ENCODE data around the gene CENPN.

The CENPN gene

GRCh38 chr16:81035975-81036750, 29.1 kb downstream of the CENPN start:
- Histone ChIP-seq H3K4me2 (ENCODE audit: low read depth, low read length, poor library complexity, severe bottlenecking) (peak overlapping the region; percentile 73), H3K9me3 (ENCODE audit: insufficient read depth, low read length) (no peaks in the 10 kb centered on the region), H3K27me3 (ENCODE audit: low read length) (no peaks in the 10 kb centered on the region), H3K9ac (ENCODE audit: low read length) (peak overlapping the region; percentile 64), H3K36me3 (ENCODE audit: low read length) (no peaks in the 10 kb centered on the region), H4K20me1 (ENCODE audit: low read depth, low read length) (no peaks in the 10 kb centered on the region), H3K79me2 (ENCODE audit: insufficient read depth, low read length) (no peaks in the 10 kb centered on the region; the same call in 1 of the 2 replicates), H3K4me3 (ENCODE audit: insufficient read depth, low read length, poor library complexity, severe bottlenecking) (peak overlapping the region; percentile 59), H3F3A (ENCODE audit: insufficient read depth) (0 out of 2 replicates have a peak, but pooled peaks cover 4% of the 10 kb centered on the region), H2AFZ (ENCODE audit: low read depth, low read length, severe bottlenecking) (peak overlapping the region; percentile 38), H3K27ac (ENCODE audit: low read depth, low read length) (no peak overlapping the region), H3K9me2 (replicated peaks; ENCODE audit: insufficient read depth, low read length) (no peaks in the 10 kb centered on the region)
- TF ChIP-seq CTCF (IDR thresholded peaks at IDR 0.05; ENCODE audit: insufficient read depth, low read length, poor library complexity, severe bottlenecking) (no peak), EZH2phosphoT487 (conservative IDR thresholded peaks at IDR 0.05; ENCODE audit: low read length) (no peak)

- peak overlapping the region; percentile 64 for H3K9ac ChIP-seq (ENCODE audit: low read length)
Measured at GRCh38 chr16:81036751-81037350, 29.8 kb downstream of the CENPN start.

GRCh38 chr16:81040131-81040530, 33.1 kb downstream of the CENPN start:
- Histone ChIP-seq H4K20me1 (ENCODE audit: low read depth, low read length) (no peaks in the 10 kb centered on the region), H3K4me2 (ENCODE audit: low read depth, low read length, poor library complexity, severe bottlenecking) (no peak overlapping the region), H3F3A (ENCODE audit: insufficient read depth) (no peaks in the 10 kb centered on the region), H2AFZ (ENCODE audit: low read depth, low read length, severe bottlenecking) (no peak overlapping the region), H3K79me2 (ENCODE audit: insufficient read depth, low read length) (no peaks in the 10 kb centered on the region; the same call in 1 of the 2 replicates), H3K27ac (ENCODE audit: low read depth, low read length) (no peak overlapping the region), H3K9ac (ENCODE audit: low read length) (no peak overlapping the region), H3K27me3 (ENCODE audit: low read length) (no peaks in the 10 kb centered on the region), H3K9me3 (ENCODE audit: insufficient read depth, low read length) (no peaks in the 10 kb centered on the region), H3K36me3 (ENCODE audit: low read length) (peaks cover 3% of the 10 kb centered on the region; the same call in 1 of the 2 replicates), H3K9me2 (replicated peaks; ENCODE audit: insufficient read depth, low read length) (no peaks in the 10 kb centered on the region), H3K4me3 (ENCODE audit: insufficient read depth, low read length, poor library complexity, severe bottlenecking) (no peak overlapping the region)
- no peak for TF ChIP-seq CTCF (IDR thresholded peaks at IDR 0.05; ENCODE audit: insufficient read depth, low read length, poor library complexity, severe bottlenecking)
- no peak for TF ChIP-seq EZH2phosphoT487 (conservative IDR thresholded peaks at IDR 0.05; ENCODE audit: low read length)

More at GRCh38 chr16:81036751-81037350, 29.8 kb downstream of the CENPN start:
- Histone ChIP-seq H3K27ac (ENCODE audit: low read depth, low read length) (no peak overlapping the region), H3K27me3 (ENCODE audit: low read length) (no peaks in the 10 kb centered on the region), H3K4me3 (ENCODE audit: insufficient read depth, low read length, poor library complexity, severe bottlenecking) (peak overlapping the region; percentile 59), H3K9me2 (replicated peaks; ENCODE audit: insufficient read depth, low read length) (no peaks in the 10 kb centered on the region), H2AFZ (ENCODE audit: low read depth, low read length, severe bottlenecking) (no peak overlapping the region), H3K9me3 (ENCODE audit: insufficient read depth, low read length) (no peaks in the 10 kb centered on the region), H3K4me2 (ENCODE audit: low read depth, low read length, poor library complexity, severe bottlenecking) (peak overlapping the region; percentile 73), H4K20me1 (ENCODE audit: low read depth, low read length) (no peaks in the 10 kb centered on the region), H3K79me2 (ENCODE audit: insufficient read depth, low read length) (no peaks in the 10 kb centered on the region; the same call in 1 of the 2 replicates), H3F3A (ENCODE audit: insufficient read depth) (0 out of 2 replicates have a peak, but pooled peaks cover 4% of the 10 kb centered on the region), H3K36me3 (ENCODE audit: low read length) (no peaks in the 10 kb centered on the region)
- TF ChIP-seq CTCF (IDR thresholded peaks at IDR 0.05; ENCODE audit: insufficient read depth, low read length, poor library complexity, severe bottlenecking) = no peak
- TF ChIP-seq EZH2phosphoT487 (conservative IDR thresholded peaks at IDR 0.05; ENCODE audit: low read length) = no peak

All from SU-DHL-6 (cell line).